ENCODE data around the gene CD2. TPM values are rescaled to one million over a fixed set of nuclear protein-coding genes. Genes with fewer than 3 reads are reported as not detected.
"Not testable (repeated sequence)": the region's sequence is repeated elsewhere in the genome, so short reads cannot be mapped to it uniquely, and the experiment has no call there.

Gene CD2
- total RNA-seq, 1 donor from 2014 or later = 1.3 TPM

DNA sequence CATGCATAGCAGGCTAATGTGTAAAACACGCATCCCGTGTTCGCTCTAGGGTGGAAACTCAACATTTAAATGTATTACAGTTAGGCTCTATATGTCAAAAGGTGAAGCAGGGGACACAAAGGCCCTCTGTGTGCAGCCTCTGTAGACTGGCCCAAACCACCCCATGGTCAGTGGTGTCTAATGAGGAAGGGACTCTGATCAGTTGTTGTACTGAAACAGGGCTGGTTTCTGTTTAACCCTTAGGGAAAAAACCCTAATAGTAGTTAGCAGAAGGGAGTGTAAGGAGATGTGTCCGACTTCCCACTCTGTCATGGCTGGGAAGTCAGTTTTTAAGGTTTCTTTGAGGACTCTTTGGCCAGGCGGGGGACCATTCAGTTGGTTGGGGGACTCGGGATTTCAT, 21.5 kb upstream of the CD2 start:
- ATAC-seq = no peak

DNA sequence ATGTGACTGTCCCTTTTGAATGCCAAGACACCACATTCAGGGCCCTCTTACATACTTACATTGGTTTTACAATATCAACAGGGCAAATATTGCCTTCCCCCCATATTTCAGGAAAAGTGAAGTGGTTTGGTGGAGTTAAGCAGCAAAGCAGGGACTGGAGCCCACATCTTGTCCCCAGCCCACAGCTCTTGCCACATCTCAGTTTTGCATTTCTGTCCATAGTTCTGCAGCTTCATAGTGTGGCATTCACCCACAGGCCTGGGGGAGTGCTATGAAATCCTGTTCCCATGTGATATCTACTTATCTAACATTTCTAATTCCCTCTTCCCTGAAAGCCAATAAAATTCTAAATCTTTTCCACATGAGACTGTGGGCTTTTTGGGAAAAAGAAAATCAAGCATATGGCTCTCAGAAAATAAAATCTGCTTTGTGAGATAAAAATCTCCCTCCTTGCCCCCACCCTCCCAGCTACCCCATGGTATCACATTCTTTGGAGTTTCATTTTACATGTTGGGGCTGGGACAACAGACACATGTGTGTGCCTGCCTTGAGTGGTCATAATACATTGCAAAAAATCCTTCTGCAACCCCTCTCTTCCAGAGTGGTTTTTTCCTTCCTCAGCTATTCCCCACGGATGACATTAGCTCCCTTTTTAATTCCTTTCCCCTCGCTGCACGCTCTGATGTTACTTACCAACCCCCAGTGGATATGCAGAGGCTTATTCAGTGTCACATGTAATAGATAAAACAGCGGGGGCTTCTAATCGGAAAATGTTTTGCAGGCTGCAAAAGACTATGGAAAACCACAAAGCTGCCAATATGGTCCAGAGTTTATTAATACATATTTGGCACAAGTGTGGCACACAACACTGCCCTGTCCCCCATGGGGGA, 20.5 kb upstream of the CD2 start:
- ATAC-seq = no peak

DNA sequence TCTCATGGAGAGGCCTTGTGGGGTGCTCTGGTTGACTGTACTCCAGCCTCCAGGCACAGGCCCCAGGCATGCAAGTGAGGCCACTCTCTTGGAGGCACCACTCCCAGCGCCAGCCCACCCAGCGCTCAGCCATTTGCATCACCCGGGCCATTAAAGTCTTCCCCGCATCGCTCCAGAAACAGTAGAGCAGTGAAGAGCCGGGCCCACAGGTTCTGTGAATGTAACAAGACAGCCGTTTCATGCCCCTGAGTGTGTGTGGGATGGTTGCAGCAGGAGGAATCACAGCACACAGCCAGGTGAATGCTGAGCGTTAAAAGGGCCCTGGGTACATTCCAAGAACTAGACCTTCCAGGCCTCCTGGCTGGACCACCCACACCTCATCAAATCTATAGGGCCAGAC, 19.0 kb upstream of the CD2 start:
- no peak for ATAC-seq

DNA sequence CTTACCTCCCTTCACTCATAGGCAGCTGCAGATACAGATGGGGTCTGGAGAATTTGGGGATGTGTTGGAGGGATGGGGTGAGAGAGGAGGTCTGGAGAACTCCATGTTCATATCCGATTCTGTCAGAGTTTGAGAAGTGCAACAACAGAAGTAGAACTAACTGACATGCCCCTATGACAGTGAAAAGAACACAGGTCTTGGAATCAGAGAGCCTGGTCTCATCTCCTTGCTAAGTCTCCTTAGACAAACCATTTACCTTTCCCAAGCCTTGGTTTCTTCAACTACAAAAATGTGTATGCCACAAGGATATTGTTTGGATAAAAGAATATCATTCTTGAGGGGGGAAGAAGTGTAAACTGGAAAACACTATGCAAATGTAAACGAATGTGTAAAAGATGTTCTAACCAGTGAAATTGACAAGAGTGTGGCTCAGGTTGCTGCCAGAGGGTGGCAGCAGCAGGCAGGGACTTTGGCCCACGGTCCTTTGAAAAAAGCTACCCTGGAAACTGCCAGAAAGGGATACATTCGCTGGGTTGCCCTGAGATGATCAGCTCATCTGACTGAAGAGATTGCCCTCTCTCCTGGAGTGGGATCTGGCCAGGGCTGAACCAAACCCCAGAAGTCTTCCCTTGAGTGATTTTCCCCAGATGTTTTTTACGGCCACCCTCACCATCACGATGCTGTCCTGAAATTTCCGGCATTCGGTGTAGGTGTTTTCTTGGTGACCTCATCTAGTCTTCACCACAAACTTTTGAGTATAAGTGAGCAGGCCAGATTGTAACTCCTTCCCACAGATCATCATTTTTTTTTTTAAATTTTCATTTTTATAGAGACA, 17.0 kb upstream of the CD2 start:
- peak; percentile 66 for ATAC-seq

DNA sequence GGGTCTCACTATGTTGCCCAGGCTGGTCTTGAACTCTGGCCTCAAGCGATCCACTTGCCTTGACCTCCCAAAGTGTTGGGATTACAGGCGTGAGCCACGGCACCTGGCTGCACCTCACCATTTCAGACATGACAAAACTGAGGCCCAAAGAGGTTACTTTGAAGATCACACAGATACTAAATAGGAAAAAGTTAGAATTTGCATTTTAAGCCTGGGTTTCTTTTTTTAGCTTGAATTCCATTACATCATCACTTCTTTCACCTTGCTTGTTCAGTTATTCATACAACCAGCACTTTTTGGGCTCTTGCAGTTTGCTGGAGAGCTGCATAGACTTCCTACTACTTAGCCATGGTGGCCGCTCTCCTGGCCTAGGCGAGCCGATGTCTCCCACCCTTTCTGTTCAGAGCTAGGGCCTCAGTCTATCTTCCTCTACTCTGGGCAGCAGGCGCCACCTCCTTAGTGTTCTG, 16.3 kb upstream of the CD2 start:
- no peak for ATAC-seq

DNA sequence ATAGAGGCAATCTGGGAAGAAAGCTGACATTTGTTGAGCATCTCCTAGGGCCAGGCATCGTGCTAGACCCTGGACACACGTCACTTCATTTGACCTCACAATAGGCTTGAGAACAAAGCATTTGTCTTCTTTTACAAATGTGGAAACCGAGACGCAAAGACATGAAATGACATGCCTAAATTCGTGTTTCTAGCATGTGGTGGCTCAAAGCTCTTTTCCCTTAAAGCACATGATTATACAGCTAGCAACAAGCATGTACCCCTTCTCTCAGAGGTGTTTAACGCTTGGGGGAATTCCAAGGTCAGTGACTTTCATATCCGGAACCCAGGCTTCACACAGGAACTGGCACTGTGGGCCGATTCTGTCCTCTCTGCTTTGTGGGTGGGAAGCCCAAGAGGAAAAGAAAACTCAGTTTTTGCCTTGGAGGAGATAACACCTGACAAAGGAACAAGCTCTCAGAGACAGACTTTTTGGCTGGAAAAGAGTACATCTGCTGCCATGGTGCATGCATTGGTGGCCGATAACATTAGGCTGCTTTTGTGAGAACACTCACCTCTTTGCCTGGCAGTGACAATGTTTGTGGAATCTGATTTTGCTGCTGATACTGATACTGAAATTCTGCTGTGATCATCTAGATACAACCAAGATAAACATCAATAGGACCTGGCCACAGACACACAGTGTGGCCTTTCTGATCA, 15.4 kb upstream of the CD2 start:
- peak; percentile 26 for ATAC-seq

DNA sequence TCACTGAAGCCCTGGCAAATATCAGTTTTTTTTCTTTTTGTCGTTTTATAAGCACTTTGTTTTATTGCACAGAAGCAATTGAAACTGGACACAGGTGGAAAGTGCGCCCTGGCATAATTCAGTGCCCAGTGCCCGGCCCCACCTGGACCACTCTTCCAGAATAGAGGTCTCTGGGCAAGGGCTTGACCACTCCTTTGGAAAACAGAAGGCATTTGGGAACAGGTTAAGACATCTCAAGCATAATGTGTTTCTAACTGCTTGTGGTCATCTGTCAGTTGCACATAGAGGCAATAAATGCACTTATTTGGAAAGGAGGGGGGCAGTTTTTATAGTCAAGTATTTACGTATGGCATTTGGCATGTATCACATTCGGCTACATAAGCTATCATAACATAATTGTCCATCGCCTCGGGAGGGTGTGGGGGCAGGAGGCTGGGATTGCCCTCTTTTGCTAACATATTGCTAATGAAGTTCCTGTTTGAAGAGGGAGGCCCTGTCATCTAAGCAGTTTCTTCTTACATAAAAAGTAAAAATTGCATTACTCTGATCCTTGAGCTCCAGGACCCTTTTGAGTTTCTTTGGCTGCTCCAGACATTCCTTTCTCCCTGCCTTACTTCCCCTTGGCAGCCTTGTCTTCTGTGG, 14.7 kb upstream of the CD2 start:
- ATAC-seq = no peak

DNA sequence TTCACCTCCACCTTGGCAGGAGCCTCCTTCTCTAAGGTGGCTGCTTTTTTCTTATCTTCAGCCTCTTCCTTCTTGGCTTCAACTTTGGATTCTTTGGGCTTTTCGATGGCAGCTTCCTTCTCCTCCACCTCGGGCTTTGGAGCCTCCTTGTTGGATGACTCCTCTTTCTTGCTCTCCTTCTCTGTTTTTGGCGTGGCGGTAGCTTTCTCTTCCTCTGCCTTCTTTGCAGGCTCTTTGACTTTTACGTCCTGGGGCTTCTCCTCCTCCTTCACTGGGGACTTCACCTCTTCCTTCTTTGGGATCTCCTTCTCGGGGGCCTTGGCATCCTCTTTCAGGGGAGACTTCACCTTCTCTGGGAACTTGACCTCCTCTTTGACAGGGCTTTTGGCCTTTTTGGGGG, 13.9 kb upstream of the CD2 start:
- ATAC-seq = no peak

DNA sequence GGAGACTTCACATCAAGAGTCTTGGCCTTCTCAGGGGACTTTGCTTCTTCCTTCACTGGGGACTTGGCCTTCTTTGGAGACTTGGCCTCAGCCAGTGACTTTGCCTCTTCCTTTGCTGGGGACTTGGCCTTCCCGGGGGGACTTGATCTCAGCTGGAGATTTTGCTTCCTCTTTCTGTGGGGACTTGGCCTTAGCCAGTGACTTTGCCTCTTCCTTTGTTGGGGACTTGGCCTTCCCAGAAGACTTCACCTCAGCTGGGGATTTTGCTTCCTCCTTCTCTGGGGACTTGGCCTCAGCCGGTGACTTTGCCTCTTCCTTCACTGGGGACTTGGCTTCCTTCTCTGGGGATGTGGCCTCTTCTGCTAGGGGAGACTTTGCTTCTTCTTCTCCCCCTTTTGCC, 13.5 kb upstream of the CD2 start:
- no peak for ATAC-seq

DNA sequence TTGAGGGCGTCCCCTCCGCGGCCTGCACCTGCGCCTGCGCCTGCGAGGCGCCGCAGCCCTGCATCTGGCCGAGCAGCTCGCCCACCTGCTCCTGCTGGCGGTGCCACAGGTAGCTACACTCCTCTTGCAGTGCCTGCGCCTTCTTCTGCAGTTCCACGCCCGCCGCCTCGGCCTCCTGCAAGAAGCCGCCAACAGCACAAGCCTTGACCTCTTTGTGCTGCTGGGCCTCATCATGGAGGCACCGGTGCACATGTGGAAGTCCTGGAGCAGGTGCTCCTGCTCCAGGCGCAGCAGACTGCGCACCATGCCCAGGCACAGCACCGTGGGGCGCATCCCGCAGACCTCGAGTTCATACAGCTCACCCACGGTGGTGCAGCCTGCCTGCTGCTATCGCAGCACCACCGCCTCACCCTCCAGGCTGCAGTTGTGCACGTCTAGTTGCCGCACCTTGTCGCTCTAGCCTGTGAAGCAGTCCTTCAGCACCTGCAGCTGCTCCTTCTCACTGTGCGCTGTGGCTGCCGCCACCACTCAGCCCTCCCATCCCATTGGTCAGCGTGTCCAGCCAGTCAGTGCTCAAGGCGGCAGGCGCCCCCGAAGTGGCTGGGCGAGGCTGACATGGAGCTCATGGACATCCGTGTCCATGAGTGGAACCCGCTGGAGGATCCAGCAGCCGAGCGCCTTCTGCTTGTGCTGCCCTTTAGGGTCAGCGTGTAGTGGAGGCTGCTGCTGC, 12.2 kb upstream of the CD2 start:
- ATAC-seq = no peak

DNA sequence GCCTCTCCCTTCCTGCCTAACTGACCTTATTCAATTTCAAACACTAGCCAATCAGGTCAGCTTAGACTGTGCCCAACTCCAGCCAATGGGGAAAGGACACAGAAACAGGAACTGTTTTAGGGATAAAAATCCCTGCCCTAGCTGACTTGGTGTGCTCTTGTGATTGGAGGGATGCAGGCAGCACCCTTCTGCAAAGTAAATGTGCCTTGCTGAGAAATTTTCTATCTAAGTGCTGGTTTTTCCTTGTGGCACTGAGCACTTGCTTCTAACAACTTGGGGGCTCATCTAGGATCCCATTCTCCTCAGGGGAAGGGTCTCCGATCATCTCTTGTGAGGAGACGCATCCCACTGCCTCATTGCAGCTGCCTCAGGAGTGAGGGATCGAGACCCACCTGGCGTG, 10.7 kb upstream of the CD2 start:
- ATAC-seq = no peak

DNA sequence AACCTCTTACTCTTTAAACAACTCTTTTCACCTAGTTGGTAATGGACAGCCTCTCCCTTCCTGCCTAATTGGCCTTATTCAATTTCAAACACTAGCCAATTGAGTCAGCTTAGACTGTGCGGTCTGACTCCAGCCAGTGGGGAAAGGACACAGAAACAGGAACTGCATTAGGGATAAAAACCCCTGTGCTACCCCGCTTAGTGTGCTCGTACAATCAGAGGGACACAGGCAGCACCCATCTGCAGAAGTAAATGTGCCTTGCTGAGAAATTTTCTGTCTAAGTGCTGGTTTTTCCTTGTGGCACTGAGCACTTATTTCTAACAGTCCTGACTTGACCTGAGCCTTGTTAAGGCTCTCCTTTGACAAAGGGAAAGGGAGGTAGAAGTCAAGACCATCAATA, 6.0 kb upstream of the CD2 start:
- no peak for ATAC-seq

DNA sequence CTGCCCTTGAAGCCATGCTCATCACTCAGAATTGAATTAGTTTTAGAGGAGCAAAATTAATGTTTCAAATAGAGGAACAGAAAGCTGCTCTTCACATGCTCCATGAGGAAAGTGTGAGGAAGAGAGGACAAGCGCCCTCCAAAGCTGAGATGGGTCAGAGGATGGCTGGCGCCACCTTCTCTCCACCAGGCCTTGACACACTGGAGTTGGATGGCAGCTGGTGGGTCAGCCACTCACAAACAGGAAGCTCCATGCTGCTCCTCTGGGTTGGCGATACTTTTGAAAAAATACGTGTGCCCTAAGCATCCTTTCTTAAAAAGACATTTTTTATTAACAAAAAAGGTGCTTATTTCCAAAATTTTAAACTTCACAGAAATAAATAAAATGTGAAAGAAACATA, 3.1 kb upstream of the CD2 start:
- no peak for ATAC-seq

DNA sequence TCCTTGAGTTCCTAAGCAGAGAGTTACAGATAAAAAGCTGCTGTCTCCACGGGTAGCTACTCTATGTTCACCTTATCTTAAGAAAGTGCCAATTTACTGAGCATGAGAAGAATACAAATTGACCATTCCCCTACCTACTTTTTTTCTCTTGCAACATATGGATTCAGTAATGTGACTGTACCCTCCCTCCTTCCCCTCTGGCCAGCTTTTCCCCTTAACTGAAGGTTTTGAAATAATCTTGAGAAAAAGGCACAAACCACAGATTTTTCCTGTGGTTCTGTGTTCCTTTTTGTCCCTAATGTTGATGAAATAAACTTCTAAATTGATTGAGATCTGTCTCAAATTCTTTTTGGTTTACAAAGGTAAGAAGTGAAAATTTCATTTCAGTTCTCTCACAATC, 2.6 kb upstream of the CD2 start:
- no peak for ATAC-seq

DNA sequence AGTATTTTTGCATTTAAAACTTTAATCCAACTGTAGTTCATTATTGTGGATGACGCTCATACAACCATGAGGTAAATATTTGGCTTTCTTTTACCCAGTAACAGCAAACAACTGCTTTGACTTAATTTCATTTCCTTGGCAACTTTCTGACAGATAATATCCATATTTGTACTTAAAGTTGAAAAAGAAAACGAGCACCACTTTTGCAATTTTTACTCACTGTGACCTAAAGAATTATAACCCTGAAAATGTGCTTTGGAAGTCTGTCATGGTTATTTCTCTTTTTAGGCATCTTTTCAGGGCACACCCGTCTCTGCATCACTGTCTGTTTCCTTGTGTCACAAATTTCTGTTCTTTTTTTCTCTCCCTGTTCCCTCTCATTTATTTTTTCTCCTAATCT, 918 bp upstream of the CD2 start:
- ATAC-seq = no peak

DNA sequence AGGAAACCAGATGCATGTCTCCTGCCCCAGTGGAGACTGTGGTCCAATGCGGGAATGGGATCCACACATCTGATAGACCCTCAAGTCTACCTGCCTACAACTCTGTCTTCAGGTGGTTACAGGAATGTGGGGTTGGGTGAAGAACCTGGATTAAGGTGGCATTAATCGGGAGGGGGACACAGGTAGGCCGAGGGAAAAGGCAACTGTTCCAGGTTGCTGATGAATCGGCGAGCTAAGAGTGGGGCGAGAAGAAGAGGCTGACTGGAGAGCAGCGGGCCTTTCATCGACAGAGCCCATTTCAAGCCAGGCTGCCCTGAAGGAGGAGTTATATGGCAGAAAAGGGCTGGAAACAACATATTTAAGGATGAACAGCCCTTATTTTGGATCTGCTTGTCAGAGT, 836 bp downstream of the CD2 start:
- ATAC-seq = no peak

DNA sequence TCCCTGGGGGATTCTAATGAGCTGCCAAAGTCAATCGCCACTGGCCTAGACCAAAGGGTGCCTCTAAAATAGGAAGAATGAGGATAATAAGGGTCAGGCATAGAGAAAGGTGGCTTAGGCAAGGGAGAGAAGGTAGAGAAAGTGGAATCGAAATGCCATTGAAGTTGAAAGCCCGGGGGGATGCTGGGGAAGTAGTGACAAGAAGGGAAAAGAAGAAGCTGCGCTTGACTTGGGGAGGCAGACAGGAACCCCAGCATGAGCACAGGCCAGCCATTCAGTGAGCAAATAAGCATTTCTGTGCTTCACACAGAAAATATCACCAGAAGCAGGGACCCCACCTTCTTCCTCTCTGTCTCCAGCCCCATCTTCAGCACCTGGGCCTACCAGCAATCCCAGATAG, 1.5 kb downstream of the CD2 start:
- no peak for ATAC-seq

DNA sequence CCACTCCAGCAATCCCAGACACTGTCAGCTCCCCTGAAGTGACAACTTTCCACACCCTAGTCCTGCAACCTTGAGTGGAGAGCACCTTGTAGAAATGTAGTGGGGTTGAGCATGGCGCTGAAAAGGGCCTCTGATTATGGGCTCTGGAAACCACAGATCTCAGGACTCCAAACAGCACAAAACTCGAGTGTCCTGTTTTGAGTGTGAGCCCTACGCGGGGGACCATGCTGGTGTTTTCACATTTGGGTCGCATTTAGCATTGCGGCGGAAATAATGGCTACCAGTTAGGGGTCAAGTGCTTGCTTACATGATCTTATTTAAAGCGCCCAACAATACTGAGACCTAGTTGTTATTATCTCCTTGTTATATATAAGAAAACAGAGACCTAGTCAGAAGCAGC, 1.9 kb downstream of the CD2 start:
- ATAC-seq = not testable (repeated sequence)

DNA sequence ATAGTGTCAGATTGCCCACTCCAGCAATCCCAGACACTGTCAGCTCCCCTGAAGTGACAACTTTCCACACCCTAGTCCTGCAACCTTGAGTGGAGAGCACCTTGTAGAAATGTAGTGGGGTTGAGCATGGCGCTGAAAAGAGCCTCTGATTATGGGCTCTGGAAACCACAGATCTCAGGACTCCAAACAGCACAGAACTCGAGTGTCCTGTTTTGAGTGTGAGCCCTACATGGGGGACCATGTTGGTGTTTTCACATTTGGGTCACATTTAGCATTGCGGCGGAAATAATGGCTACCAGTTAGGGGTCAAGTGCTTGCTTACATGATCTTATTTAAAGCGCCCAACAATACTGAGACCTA, 4.2 kb downstream of the CD2 start:
- ATAC-seq = not testable (repeated sequence)

DNA sequence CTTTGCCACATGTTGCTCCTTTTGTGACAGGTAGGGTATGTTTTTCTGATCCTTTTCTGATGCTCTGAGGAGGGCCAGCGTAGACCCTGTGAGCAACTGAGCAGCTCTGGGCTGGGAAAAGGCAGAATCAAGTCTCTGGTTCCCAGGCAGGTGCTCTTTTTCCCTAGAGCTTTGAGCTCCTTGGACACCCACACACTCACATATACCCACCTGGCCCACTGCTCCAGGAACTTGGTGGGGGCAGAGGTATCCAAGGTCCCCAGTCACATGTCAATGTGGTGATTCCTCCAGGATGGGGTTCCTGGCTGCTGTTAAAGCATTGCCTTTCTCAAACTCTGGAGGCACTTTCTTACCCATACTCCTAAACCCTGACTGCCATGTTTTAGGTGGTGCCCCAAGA, 5.4 kb downstream of the CD2 start:
- no peak for ATAC-seq

DNA sequence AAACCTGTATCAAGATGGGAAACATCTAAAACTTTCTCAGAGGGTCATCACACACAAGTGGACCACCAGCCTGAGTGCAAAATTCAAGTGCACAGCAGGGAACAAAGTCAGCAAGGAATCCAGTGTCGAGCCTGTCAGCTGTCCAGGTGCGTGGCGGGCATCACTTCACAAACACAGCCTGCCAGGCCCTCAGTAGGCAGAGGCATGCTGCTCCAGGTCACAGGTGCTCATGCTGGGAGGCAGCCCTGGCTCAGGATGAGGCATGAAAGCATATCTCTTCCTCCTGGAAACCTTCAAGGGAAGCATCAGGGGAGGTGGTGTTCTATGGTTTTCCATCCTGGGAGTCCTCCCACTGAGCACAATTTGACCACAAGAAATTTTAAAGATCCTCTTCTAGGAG, 6.3 kb downstream of the CD2 start:
- ATAC-seq = no peak

DNA sequence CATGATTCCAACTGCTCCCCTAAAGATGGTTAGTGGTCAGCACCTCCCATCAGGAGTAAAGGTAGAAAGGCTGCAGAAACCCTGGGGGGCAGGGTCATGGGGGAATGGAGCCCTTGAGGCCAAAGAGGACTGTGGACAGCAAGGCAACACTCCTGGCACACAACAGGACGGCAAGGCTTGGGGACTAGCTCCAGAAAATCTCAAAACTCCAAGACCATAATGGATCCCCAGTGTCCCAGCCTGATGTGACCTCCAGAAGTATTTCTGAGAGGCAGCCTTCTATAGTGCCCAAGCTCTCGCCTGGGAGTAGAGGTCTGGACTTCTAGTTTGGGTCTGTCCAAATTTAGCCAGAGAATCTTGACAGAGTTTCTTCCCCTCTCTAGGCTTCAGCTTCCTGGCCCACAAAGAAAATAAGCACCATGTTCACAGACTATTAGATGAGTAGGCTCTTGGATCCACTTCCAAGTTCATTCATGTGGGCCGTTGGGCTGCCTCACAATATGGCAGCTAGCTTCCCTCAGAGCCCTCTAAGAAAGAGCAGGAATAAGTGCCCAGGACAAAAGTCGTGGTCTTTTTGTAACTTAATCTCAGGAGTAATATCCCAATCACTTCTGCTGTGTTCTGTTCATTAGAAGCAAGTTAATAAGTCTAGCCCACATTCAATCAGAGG, 6.9 kb downstream of the CD2 start:
- no peak for ATAC-seq
